GM21825 (cell line): ENCODE data around the gene LCE7A.

Source experiments
- ATAC-seq: cut with Tn5 transposase; IDR thresholded peaks from one replicate; pipeline ENCODE4 v1.9.1; 2021; ENCODE audit warnings: mild to moderate bottlenecking, moderate library complexity; ENCODE audit not compliant: unreplicated experiment

LCE7A gene

DNA sequence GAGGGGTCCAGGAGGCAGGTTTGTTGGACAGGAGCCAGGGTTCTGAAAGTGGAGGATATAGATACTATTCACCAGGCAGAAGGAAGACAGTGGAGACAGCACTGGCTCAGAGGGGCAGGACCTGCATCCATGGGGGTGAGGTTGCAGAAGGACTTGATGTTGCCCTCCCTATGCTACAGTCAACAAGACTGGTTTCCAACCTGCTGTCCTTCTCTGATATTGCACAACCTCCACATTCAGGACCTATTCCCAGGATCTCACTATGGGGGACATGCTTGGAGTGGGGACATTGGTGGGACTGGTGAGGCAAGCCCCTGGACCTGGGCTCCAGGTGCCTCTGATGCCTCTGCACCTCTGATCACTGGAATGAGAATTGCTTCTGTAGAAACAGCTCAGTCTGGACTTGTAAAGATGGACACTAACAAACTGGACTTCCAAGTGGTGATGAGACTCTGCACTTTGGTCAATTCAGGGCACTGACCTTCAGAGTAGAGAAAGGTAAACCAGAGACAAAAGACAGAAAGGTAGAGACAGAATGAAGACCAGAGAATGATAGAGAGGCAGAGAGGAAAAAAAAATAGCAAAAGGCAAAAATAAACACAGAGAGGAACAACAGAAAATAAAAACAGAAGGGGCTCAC, 19.9 kb downstream of the LCE7A start:
- no peak for ATAC-seq

- ATAC-seq: no peak
Measured at GRCh38 chr1:152880316-152880715, 20.5 kb downstream of the LCE7A start.

GRCh38 chr1:152880907-152881306, 21.1 kb downstream of the LCE7A start:
- ATAC-seq: no peak

DNA sequence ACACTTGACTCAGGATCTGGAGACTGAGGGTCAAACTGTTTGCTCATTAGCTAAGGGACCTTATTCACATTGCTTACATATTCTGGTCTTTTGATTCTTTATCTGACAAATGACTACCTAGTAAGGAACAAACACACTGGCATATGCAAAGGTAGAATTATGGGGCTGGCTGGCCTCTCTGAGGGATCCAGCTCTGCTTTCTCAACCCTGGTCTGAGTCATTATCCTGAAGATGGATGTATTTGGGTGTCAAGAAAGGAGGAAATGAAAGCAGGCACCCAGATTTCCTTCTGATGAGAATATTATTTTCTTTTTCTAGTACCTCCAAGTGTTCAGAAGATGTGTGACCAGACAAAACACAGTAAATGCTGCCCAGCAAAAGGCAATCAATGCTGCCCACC, 24.3 kb downstream of the LCE7A start:
- ATAC-seq: no peak

GRCh38 chr1:152884506-152884905, 24.7 kb downstream of the LCE7A start:
- ATAC-seq: no peak

GRCh38 chr1:152884966-152885624, 25.3 kb downstream of the LCE7A start:
- no peak for ATAC-seq

DNA sequence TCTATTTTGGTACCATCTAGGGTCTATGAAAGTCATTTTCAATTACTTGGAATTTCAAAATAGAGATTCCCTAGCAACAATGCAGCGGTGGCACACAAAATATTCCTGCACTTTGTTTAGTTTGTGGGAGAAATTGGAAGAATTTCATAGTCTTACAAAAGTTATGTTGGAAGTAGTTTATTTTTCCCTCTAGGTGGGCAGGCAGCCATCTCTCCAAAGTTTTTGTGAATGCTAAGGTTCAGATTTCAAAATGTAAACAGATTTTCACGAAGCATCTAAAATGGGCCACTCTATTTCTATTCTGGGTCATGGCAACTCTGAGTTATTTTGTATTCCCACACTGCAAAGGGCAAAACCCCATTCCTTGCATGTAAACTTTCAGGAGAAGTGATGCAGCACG, 26.3 kb downstream of the LCE7A start:
- no peak for ATAC-seq

GRCh38 chr1:152886758-152887409, 27.1 kb downstream of the LCE7A start:
- no peak for ATAC-seq

GRCh38 chr1:152888126-152888525, 28.3 kb downstream of the LCE7A start:
- no peak for ATAC-seq

- ATAC-seq: no peak
Measured at GRCh38 chr1:152899027-152899426, 39.2 kb downstream of the LCE7A start.

DNA sequence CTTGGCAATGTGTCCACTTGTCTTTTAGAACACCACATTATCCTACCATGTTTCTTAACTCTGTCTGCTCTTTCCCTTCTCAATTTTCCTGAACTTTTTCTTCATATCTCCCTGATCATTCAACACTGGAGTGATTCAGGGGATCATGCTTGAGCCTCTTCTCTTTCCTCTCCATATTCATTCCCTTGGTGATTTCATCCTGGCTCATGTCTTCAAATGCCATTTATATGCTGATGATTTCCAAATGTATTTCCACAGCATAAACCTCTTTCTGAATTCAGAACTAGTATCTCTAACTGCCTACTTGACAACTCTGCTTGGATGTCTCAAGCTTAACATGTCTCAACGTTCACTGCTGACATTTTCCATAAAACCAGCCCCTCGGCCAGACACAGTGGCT, 40.1 kb downstream of the LCE7A start:
- ATAC-seq: no peak

DNA sequence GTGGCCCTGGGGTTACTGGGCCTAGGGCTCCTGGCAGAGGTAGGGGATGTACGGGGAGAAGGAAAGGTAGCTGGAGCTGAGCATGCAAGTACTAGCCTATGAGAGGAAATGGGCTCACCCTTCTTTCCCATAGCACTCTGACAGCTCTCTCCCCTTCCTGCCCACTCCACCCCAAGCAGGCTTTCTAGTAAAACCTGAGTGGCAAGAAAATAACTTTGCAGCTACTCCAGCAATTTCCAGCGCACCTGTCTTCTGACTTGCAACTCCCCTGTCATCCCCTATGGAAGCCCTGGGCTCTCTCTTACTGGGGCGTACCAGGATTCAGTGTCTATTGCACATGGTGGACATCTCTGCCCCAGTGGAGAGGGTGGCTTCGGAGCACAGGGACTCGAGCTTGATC, 41.8 kb downstream of the LCE7A start:
- ATAC-seq: no peak

DNA sequence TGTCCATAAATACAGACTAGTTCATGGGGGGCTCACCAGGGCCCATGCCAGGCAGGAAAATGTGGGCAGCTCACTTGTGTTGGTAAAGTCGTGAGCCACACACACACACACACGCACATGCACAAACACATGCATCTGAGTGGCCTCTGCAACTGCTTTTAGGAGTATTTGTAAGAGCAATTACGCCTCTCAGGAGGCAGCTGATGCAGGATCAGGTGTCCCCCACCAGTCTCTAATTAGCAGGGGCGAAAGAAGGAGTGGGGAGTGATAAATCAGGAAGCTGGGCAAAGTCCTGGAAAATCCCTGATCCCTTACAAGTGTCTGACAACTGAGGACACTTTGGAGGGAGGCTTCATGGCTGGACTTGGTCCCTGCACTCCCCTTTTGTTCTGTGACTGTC, 42.8 kb downstream of the LCE7A start:
- no peak for ATAC-seq

DNA sequence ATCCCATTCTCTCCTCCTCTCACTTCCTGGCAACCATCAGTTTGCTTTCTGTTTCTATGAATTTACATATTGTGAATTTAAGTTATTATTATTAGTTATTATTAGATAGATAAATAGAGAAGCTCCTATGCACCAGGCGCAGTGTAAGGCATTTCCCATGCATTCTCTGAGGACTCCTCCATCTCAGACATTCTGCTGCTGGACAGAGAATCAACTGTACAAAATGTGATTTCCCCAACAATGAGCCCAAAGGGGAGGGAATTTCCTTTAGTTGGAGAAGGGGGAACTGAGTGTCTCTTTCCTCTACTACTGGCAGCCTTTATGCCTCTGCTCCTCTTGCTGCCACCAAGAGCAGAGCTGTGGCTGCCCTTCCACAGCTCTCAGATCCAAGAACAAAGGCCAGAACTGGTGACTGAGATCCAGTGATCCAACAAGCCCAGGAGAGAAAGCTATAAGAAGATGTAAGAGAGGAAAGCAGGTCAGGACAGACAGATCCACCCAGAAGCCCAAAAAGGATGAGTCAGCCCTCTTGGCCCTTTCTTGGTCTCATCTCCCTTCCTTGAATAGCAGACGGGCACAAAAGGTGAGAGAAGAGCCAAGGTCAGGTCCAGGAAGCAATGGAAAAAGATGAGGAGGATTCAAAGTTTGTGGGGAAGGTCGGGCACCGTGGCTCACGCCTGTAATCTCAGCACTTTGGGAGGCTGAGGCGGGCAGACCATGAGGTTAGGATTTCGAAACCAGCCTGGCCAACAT, 45.1 kb downstream of the LCE7A start:
- ATAC-seq: no peak

GRCh38 chr1:152906023-152906565, 46.3 kb downstream of the LCE7A start:
- no peak for ATAC-seq

DNA sequence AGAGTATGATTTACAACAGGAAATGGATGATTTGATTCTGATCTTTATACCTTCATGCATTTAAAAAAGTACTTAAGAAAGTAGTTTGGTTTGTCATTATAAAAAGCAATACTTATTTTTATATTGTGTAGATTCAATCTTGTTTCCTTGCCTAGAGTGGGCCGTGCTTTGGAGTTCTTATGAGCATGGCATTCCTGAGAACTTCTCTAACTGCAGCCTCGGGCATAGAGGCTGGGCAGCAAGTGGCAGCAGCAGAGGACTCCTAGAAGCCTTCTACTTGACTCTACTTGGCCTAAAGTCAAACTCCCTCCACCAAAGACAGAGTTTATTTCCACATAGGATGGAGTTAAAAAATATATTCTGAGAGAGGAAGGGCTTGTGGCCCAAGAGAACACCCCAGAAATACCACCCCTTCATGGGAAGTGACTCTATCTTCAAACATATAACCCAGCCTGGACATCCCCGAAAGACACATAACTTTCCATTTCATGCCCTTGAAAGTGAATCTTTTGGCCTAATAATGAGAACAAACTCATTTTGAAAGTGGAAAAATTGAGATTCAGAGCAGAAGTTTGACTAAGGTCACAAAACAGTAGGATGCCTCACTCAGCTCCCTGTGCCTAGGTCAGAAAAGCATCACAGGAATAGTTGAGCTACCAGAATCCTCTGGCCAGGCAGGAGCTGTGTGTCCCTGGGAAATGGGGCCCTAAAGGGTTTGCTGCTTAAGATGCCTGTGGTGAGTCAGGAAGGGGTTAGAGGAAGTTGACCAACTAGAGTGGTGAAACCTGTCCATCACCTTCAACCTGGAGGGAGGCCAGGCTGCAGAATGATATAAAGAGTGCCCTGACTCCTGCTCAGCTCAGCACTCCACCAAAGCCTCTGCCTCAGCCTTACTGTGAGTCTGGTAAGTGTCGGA, 48.1 kb downstream of the LCE7A start, which contains the start of gene IVL:
Gene IVL, plus strand, starts transcription at position 861 of the 916 bp plus-strand sequence. CDS start 1,252 bp downstream, outside the sequence.
- ATAC-seq: no peak

DNA sequence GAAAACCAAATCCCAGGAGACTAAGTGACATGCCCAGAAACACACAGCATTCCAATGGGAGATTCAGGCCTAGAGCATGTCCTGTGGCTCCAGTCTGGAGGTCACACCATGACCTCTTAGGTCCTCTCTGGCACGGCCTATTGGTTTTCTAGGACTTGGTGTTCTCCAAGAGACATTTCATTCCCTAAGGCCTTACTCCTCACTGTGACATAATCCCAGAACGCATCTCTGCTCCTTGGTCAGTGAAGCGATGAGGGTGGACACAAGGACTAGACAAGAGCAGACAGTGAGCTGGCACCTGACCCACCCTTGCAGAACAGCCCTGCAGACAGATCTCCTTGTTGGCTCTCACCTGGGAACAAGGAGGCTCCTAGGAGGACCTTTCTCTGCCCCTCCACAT, 49.4 kb downstream of the LCE7A start:
- no peak for ATAC-seq
